HG03520 (cell line): ENCODE results near the gene DGKB.

Experiments
- ATAC-seq: cut with Tn5 transposase; IDR thresholded peaks from one replicate; pipeline ENCODE4 v1.9.1; 2021; ENCODE audit warnings: mild to moderate bottlenecking, moderate library complexity; ENCODE audit not compliant: unreplicated experiment

Gene DGKB

DNA sequence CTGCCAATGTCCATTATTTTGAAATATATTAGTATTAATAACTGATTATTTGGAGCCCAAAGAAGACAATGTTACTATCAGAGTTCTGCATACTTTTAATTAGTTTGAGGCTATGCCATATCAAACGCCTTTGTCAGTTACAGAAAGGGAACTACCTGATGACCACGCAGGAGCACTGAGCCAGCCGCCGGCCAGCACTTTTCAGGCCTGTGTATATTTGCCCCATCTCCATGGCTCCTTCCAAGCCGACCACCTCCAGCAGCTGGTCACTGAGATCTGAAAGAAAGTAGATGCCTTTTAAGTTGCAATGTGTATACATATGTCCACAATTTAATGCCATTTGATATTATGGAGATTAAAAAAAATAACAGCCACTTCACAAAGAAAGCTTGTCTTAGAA is 724.7 kb downstream of the DGKB start:
- ATAC-seq = no peak

DNA sequence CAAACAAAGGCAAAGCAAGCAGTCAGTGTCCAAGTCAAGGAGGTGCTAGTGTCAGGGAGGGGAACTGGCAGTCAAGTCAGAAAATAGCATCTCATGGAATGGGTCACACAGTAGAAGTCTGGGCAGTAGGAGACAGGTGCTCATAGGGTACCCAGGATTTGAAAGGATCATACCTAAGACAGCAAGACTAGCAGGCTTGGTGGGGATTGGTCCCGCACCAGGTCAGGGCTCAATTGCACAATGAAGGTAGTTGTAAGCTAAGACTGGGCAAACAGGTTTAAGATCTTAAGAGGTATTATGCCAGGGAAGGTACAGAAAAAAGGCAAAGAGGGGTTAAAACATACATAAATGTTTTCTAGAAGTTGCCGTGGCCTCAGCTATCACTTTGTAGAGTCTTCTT is 731.7 kb downstream of the DGKB start:
- ATAC-seq = no peak

DNA sequence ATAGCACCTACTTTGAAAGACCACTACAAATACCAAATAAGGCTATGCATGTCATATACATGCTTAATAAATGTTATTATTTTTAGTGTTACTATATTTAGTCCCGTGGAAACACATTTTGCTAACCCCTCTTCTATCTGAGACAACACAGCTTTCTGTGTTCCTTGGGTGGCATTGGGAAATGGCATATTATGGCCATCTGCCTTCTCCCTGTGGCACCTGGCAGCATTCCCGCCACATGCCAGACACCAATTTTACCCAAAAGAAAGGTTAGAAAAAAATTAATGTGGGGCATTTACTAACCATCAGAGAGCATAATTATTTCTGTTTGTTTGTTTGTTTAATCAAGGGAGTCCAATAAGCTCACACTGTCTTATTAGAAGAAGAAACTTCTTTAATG is 744.4 kb downstream of the DGKB start:
- ATAC-seq = no peak

DNA sequence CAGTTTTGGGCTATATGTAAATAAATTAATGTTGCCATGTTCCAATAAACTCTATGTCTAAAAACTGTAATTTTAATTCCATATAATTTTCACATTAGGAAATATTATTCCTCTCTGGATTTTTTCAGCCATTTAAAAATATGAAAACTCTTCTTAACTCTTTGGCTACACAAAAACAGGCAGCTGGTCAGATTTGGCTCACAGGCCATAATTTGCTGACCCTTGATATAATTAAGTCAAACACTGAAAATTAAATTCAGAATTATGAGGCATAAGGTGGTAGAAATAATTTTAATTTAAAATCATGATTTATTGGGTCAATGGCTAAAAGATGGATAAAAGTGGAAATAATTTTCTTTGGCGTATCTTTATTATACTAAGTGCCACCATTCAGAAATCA is 746.1 kb downstream of the DGKB start:
- ATAC-seq = no peak

DNA sequence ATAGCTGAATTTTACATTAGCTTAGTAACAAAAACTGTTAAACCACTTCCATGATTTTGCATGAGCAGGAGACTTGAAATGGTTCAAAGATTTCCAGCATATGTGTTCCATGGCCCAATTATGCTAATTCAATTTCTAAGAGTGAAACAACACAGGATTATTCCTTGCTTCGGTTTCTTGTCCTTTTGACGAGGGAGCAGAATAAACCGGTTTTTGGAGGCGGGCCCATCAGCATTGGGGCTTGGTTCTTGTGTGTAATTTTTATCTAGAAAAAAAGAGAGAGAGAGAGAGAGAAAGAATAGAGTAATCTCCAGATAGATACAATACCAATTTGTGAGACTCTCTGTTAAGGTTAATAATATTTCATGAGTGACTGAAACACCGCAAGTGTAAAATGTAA is 753.6 kb downstream of the DGKB start:
- no peak for ATAC-seq

DNA sequence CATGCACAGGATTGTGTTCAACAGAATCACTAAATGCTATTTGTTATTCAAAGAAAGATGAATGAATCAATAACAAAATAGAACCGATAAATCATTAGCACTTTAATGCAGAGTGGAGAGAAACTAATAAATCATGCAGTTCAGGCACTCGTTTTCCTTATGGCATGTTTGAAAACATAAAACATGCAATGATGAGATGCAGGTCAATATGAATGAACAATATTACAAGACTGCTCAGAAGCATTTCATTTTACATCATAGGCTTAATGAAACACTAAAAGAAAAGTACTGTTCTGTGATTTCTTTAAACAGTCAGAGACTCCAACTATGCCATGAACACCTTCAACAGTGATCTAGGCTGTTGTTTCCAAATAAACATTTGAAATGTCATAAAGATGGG is 755.0 kb downstream of the DGKB start:
- ATAC-seq = no peak

DNA sequence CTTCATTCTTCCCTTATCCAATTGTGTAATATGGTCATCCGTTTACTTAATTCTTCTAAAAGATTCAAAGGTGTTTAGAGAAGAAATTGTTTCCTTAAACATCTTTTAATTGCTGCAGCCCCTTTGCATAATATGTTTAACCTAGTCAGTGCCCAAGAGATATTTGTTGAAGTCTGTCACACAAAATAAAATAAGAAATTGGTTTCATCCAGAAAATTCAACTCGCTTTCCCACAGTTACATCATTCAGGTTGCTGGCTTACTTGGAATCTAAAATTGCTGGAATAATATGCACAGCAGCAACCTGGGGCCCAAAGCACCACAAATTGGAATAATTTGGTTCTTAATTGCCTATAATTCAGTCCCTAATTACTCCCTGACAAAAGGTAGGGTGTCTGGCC is 758.0 kb downstream of the DGKB start:
- ATAC-seq = no peak

DNA sequence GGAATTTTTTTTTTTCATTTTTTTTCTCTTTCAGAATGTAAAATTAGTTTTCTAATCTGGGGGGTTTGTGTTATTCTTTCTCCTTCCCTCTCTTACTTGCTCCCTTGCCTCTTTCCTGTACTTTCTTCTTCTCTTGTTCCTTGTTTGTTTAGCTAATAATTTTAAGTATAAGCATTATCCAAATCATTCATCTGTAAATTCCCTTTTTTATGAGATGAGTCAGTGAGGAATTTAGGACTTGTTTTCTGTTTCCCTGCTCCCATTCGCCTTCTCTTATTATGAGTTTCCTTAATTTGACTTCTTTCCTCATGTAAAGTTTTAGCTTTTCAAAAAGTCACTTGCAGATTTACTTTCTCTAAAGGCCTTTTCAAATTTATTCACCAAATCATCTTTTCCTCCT is 758.4 kb downstream of the DGKB start:
- no peak for ATAC-seq

DNA sequence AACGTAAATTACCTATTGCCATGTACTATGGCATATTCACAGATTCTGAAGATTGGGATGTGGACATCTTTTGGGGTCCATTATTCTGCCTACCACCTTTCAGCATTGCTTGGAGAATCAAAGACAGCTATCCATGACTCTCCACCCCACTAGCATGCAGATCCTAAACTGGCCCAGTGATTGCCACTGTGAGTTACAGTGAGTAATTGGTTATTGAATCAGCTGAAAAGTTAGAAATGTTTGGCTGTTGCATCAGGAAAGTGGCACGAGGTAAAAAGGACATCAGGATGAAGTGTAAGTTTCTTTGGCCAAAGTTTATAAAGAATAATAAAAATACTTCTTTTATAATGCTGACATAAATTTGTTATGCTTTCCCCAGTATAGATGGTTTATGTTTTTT is 764.9 kb downstream of the DGKB start:
- no peak for ATAC-seq

DNA sequence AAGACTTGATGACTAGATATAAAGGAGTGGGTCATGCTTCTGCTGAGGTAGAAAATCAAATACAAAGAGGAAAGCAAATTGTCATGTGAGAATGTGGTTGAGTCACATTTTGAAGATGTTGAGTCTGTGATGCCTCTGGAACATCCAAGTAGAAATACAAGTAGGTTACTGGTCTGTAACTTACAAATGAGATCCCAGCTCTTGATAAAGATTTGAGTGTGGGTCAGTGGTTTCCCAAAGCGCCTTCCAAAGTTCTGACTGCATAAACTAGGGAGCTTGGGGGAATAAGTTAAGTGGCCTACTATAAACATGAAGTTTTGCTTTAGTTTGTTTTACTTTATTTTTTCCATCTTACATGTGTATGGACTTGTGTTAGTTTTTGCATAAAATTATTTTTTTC is 768.8 kb downstream of the DGKB start:
- no peak for ATAC-seq

DNA sequence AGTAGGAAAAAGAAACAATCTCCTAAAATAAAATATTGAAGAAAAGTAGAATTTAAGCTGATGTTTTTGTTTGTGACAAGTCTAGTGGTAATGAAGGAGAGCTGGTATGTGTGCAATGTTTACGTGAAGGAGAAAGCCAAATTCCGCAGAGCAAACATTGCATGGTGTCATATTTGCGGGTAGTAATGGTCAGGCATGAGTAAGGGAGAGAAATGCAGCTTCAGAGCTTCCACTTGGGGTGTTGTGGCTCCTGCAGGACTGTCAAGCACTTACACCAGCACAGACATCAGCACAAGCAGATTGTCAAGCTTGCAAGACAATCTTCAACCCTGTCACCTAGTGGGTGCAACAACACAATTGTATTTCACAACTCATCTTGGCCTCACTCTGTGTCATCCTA is 776.6 kb downstream of the DGKB start:
- no peak for ATAC-seq

DNA sequence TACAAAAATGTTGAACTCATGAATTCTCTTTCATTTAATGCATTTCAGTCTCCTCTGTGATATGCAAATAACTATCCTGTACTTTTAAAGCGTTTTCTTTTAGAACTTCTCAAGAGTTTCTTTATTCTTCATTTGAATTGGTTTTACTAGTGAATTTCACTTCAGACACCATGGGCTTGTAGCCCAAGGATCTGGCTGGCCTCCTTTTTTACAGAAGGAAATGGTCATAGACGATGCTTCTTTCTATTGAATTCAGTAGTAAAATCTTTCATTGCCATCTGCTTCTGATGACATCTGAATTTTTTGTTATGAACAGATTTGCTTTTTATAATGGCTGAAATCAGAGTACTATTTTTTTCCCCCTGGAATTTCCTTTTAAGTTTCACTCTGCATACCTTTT is 777.8 kb downstream of the DGKB start:
- ATAC-seq = no peak

DNA sequence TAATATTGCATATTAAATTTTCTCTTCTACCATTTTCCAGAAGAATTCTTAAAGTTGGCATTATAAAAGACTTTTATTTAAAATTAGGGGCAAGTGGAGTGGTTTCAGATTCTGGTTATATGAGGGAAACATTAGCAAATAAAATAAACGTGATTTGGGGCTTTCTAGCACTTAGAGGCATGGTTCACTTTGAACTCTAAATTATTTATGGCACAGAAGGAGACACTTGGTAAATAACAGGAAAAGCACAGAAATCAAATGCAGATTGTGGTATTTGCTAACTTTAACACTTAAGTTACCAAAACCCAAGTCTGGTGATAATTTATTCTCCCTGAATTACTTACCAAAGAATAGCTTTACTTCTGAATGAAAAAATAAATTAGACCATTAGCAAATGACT is 778.6 kb downstream of the DGKB start:
- ATAC-seq = no peak

DNA sequence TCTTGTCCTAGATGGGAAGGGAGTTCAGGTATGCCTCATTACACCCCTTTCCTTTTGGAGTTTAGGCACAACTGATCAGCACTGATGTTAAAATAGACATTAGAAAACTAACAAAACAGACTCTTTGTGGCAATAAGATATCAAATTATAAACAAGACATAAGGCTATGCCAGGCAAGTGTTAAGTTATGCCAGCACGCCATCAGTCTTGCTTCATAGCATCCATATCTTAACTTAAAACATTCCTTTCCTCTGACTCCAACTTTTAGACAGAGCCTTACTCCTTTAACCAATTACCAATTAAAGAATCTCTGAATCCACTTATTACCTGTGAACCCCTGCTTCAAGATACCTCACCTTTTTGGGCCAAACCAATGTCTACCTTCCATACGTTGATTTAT is 786.9 kb downstream of the DGKB start:
- ATAC-seq = no peak

DNA sequence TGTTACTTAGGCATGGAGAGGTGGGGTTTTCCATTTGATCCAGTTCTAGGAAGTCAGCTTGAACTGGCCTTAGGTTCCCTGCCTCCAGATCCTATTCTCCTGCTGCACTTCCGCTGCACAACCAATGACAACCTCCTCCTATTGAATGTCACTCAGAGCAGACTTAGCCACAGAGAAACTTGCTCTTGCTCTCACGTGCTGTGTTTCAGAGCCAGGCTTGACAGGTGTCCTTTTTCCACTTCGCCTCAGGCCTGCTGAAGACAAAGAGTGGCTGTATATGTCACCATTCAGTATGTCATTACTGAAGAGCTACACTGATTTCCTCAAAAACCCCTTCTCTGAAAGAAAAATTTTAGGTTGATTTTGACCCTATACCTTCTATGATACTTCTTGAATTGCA is 797.7 kb downstream of the DGKB start:
- no peak for ATAC-seq

DNA sequence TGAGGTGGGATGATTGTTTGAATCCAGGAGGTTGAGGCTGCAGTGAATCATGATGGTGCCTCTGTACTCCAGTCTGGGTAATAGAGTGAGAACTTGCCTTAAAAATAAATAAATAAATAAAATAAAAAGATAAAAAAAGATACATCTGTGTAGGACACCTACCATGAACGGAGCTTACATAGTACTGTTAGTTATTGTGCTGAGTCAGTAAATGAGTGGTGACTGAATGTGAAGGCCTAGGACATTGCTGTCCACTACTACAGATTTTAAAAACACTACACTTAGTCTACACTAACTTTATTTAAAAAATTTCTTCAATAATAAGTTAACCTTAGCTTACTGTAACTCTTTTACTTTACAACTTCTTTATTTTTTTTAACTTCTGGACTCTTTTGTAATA is 806.4 kb downstream of the DGKB start:
- ATAC-seq = no peak

DNA sequence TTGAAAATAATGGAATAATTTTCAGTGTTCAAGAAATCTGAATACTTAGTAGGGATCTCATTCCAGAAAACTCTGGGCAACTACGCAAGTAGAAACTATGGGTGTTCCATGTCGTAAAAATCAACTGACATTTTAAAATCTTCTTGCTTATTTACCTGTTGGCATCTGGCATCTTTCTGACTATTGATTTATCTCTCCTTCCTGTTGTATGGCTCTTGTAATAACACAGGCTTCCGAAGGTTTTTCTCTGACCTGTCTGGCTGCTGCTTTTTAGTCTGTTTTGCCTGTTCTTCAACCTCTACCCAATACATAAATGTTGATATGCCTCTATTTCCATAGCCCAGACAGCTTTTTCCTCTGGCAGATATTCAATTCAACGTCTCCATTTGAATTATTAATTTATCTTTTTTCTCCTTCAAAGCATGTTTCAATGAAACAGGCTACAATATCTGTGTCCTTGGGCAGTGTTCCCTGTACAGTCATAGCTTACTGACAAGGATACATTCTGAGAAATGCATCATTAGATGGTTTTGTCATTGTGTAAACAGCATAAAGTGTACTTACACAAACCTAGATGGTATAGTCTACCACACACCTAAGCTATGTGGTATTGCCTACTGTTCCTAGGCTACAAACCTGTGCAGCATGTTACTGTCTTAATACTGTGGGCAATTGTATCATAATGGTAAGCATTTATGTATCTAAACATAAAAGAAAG is 807.2 kb downstream of the DGKB start:
- no peak for ATAC-seq
